Ureter (tissue), 1 donor: ENCODE measurements around the gene MRPL28. TPM values are rescaled to one million over a fixed set of nuclear protein-coding genes. Genes with fewer than 3 reads are reported as not detected.
"Not testable (repeated sequence)": the region's sequence is repeated elsewhere in the genome, so short reads cannot be mapped to it uniquely, and the experiment has no call there.

ENCODE experiments used
- DNase-seq: peaks from one replicate; pipeline ENCODE4 v3.0.0-alpha.2; 2020; ENCODE audit warnings: low spot score
- total RNA-seq: library from RNA; stranded (reverse); gene quantifications from one replicate; pipeline ENCODE4 v1.2.4, GENCODE V29; 2023
- donor health status: DM: yes; HTN: yes; CAD: no.

Gene MRPL28
- total RNA-seq, 1 donor from 2014 or later, result 56.6 TPM

DNA sequence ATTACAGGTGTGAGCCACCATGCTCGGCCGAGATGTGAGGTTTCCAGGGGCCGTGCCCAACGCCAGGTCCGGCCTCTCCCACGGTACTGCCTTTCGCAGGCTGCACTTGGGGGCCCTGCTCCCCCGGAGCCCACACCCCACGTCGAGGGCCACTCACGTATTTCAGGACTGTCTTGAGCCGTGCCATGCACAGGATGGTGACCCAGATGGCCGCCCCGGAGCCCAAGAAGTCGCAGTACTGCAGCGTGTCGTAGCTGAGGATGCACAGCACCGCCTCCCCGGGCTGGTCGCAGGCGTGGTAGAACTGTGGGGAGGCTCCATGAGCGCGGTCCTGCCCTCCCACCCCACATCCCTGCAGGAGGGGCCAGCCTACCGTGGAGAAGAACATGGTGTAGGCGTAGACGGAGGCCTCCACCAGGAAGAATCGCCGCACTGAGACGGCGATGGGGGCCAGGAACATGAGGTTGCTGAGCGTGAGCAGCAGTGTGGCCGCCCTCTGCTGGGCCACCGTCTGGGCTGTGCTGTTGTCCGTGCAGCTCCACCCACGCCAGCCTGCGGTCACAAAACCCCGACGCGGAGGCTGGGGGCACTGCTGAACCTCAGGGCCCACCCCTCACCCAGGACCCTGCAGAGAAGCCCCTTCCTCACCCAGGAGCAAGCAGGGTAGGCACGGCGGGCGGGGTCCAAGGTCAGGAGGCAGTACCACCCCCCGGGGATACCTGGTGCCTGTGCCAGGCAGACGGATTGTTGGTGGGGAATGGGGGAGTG, 3.7 kb upstream of the MRPL28 start:
- DNase-seq, result no peak

DNA sequence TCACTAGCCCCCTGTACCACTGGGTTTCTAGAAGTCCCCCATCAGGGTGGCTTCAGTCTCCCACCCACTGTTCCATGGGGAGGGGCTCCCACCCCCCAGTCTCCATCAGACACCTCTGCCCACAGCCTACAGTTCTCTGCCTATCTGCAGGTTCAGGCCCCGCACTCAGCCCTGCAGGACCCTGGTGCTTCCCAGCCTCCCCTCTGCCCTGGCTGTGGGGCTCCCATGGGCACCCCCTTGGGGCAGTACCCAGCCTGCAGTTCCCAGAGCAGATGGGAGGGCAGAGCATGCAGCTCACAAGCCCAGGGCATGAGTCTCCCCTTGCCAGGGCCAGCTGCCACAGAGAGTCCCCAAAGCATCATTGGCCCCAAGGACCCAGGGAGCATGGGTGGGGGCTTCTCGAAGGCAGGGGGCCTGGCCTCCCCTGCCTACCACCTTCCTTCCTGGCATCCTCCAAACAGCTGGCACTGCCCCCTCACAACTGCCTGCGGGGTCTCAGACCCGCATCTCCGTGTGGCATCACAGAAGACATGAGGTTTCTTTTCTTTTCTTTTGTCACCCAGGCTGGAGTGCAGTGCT, 2.8 kb upstream of the MRPL28 start:
- no peak for DNase-seq

DNA sequence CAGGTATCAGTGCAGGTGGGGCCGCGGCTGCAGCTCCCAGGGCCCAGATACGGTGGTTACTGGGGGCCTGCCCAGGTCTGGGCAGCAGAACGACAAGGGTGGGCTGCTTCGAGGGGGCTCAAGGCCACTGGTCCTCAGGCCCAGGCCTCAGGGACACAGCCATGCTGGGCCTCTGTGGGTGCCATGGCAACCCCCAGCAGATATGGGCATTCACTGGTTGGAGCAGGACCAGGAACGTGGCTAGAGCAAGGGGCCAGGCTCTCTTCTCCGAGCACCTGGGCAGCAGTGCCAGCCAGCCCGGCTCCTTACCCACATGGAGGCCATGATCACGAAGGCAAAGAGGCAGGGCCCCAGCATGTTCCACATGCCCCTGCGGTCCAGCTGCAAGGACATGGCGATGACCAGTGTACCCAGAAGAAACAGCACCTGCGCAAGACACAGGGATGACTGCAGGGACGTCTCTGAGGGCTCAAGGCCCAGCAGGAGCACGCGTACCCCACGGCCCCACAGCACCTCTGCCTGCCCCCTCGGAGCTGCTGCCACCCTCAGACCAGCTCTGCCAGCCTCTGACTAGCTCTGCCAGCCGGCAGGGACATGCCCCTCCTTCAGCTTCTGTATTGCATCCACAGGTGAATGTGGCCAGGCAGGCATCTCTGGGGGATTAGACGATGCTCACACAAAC, 2.1 kb upstream of the MRPL28 start:
- no peak for DNase-seq

DNA sequence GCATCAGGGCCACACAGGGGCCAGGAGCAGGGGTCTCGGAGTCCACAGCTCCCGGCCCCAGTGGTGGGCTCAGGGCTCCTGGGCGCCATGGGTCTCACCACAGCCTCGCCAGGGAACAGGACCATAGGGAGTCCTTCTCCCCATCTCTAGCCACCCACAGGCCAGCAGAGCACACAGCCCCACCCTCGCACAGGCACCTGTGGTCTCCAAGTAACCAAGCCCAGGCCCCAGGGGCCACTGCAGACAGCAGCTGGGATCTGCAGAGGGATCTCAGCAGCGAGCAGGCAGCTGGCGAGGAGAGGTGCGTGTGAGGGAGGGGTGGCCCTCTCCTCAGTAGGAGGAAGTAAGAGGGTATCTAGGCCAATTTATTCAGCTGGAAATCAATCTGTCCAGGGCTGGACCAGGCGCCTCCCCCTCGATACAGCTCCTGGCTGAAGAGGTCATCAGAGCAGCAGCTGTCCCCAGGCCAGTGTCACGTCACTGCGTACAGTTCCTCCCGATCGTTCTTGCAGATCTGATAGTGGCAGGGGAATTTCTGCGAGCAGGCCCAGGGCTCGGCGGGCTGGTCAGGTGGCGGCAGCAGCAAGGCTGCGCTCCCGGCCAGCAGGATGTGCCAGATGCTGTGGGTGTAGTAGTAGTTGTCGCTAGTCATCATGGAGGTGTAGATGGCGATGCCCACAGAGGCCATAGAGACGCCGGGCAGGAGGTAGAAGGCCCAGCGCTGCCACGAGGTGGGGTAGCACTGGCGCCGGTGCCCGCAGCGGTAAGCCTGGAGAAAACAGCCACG, 1.4 kb upstream of the MRPL28 start:
- no peak for DNase-seq

DNA sequence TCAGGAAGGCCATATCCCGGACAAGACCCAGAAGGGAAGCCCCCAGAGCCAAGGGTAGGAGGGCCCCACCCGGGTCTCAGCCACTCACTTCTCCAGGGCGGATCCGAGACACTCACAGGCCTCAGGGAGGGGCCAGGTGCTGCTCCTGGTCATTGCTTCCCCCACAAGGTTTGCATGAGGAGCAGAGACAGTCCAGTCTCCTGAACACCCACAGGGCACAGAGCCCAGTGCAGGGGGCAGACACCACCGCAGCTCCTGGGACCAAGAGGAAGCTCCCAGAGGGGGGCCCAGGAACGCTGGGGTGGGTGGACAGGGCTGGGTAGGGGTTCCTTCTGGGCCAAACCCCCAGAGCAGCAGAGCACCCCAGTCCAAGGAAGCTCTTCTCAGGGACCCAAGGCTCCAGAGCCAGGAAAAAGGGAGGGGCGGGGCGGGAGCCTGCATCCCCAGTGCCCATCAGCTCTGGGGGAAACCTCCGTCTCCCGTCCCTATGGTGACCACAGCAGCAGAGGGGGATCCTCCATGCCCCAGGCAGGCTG, 709 bp upstream of the MRPL28 start:
- no peak for DNase-seq

DNA sequence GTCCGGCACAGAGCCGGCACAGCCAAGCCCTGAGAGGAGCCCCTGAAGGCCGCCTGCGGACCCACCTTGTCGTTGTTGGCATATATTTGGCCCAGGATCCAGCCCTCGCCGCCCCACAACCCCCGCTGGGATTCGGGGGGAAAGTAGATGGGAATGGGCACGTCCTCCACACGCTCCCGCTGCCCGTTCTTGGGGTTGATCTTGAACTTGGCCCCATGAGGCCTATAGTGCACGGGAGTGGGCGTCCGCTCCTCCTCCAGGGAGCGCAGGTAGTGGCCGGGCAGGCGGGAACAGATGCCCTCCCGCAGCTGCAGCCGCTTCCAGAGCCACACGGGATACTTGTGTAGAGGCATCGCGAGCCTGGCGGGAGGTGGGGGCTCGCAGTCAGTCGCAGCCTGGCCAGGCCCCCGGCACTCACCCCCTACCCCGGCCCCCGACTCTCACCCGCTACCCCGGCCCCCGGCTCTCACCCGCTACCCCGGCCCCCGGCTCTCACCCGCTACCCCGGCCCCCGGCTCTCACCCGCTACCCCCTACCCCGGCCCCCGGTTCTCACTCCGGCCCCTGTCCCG, 387 bp downstream of the MRPL28 start:
- DNase-seq, result no peak

DNA sequence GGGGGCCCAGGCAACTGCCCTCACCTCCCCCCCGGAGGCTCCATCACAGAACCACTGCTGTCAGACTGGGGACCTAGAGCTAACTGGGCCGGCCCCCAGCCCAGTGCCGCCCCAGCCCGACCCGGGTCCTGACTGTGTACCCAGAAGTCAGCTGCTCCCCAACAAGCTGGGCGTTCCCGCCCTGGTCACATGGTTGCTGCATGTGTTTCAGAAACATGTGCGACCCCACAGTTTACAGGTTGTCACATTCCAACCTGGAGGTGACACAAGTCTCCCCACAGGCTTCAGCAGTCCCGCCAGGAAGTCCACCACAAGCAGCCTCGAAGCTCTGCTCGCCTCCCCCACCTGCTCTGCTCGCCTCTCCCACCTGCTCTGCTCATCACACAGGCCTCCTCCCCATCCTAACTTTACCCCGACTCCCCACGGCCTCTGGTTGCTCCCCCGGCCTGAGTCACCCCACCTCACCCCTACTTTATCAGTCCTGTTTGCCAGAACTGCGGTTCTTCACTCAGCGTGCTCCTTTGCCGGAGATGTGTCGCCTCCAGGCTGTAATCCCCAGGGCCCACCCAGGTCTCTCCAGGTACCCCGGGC, 968 bp downstream of the MRPL28 start:
- no peak for DNase-seq

DNA sequence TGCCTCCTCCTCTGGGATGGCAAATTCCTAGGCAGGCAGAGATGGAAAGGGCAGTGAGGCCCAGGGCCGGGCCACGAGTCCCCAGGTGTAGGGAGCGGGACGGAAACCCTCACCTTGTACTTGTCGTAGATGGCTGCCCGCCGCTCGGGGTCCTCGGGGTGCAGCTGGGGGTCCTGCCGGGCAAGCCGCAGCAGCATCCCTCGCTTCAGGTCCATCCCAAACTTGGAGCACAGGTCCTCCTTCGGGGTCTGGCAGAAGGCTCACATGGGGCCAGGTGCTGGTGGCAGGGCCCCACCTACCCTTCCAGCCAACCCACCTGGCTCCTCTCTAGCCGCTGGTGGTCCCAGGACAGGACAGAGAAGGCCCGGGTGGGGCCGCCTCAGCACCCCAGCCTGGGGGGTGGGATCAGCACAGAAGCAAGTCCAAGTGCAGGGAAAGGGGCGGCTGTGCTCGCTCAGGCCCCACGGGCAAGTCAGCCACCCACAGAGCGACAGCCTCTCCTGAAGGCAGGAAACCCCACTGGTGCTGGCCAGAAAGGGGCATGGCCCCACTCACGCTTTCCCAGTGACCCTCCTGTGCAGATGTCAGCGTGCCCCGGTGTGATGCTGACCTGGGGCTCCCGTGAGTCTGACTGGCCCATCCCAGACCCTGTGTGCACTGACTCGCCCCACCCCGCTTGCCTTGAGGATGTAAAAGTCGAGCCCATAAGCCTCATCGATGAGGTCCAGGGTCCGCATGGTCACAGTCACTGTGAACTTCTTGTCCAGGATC, 1.8 kb downstream of the MRPL28 start:
- DNase-seq, result no peak

DNA sequence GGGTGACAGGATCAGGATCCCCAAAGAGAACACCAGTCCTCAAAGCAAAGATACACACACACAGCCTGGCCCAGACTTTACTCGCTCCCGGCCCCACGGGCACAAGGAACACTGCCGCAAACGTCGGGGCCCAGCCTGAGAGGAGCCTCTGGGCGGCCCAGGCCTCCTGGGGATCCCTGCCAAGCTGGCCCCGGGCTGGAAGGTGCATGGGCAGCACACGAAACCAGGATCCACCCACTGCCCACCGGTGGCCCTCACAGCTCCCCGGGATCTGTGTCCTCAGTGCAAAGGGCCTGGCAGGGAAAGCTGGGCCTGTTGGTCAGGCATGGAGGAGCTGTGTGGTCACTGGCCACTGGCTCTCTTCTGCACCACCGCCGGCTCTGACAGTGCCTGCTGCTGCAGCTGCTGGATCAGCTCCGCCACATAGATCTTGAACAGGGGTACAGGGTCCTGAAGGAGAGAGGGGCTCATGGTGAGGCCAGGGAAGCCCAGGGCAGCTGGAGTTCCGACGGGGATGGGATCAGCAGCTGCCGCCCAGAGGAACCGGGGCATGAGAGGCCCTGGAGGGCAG, 2.9 kb downstream of the MRPL28 start:
- DNase-seq, result no peak

DNA sequence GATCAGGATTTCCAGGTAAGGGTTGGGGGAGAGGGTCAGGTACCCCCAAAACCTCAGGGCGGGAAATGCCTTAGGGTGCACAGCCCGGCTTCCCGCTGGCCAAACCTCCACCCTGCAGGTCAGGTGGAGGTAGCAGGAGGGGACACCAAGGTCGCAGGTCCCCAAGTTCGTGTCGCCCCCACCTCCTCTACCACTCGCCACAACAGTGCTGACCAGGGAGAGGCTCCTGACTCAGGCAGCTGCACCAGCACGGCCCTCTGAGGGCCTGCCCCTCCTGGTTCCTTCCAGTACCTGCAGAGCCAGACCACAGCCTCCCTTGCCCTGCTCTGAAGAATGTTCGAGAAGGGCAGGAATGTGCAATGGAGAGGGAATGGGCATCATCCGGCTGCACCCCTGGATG, 3.9 kb downstream of the MRPL28 start:
- DNase-seq, result no peak

DNA sequence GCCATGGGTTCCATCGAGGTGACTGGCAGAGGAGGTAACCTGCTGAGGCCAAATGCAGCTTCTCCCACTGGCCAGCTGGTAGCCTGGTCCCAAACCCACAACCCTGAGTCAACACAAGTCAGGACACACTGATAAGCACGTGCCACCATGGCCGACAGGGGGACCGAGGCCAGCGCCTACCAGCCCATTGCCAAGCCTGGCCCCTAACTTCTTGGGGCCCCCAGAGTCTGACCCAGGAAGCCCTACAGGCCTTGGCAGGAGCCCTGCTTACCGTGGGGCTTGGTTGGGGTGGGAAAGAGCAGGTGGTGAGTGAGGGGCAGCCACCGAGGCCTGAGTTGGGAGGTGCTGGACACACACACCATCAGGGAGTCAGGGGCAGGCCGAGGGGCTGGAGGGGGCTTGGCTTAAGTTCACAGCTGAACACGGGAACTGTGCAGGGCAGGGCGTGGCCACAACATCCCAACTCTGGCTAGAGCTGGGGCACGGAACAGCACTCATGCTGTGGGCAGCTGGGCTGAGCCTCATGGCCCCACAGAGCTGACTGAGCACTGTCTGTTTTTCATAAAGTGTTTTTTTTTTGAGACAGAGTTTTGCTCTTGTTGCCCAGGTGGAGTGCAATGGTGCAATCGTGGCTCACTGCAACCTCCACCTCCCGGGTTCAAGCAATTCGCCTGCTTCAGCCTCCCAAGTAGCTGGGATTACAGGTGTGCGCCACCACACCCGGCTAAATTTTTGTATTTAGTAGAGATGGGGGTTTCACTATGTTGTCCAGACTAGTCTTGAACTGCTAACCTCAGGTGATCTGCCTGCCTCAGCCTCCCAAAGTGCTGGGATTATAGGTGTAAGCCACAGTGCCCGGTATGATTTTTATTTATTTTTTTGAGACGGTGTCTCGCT, 5.5 kb downstream of the MRPL28 start:
- DNase-seq, result no peak

DNA sequence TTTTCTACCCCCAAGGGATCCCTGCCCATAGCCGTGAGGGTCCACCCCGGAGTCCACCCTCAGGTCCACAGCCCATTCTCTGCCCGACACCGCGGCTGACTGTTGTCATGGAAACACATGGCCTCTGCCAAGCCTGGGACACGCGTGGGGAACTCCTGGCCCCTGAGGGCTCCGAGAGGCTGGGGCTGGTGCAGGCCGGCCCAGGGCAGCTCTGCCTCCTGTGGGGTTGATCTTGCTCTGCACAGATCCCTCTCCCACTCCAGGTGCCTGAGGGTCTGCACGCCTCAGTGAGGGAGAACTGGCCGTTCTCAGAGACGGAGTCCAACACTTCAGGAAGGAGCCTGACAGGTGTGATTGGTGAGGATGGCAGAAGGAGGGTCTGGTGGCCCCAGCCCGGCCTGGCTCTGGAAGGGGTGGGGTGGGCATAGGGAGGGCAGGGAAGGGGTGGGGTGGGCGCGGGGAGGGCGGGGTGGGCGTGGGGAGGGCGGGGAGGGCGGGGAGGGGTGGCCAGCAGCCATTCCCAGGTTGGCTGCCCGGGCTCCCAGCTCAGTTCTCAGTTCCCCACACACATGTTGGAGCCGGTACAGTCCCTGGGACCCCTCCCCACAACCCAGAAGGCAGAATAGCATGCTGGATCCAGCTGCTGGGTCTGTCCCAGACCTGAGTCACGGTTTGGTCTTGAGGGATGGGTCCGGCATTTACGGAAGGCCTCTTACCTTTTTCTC, 6.4 kb downstream of the MRPL28 start:
- DNase-seq, result no peak

DNA sequence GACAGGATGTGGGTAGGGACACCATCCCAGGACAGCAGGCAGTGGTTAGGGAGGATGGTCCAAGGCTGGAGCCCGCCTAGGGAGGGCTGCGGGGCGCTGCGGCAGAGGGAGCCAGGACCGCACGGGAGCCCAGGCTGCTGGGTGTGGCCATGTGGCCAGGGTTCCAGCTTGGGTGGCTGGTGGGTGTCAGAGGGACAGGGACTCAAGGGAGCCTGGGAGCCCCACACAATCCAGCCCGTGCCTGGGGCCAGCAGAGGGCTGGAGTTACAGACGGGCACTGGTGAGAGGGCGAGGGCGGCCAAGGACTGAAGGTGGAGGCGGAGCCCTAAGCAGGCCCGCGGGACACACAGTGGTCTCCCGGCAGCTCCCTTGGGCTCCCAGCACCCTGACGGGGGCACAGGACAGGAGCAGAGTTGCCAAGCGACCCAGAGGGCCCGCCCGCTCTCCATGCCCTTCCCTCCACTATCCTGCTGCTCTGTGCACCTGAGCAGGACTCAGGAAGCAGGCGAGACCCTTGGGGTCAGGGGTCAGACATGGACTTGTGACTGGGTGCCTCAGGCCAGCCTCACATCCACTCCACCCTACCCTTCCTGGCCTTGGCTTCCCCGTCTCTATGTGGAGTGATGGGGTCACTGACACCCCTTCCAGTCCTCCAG, 7.1 kb downstream of the MRPL28 start:
- no peak for DNase-seq

DNA sequence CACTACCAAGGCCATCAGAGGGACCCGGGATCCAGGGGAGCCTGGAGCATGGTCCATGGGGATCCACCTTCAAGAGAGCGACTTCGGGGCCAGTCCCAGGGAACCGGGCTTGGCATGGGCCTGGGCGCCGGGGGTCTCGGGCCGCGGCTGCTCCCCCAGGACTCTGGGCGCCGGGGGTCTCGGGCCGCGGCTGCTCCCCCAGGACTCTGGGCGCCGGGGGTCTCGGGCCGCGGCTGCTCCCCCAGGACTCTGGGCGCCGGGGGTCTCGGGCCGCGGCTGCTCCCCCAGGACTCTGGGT, 7.7 kb downstream of the MRPL28 start:
- DNase-seq, result not testable (repeated sequence)

DNA sequence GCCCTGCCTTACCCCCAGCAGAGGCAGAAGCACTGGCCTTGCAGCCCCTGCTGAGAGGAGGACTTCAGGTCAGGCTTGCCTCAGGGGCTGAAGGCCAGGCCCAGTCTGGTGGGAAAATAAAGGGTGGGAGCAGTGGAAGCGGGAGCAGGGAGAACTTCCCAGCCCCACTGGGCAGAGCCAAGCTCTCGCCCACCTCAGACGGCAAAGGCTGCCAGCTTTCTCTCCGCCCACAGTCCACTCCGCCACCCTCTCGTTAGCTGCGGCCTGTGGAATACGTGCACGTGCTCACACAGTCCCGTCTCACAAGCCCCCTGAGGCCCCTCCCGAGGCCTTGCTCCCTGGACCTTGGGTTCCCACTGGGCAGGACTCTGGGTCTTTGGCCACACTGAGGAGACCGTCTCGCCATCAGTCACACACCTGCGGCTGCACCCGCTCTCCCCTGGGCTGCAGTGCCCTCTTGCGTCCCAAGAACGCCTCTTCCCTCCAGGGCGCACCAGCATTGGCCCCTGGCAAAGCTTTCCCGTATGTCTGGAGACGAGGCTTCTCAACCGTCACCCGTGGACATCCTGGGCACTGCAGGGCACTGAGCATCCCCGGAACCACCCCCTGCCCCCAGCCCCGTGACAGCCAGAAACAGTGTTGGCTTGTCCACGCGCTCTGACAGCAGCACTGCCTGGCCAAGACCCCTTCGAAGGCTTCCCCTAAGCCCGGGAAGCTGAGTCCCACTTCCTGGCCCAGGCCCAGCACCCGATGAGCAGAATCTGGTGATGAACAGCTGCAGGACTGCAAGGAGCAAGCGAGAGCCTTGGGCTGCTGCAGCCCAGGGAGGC, 8.3 kb downstream of the MRPL28 start:
- DNase-seq, result peak; percentile 80

DNA sequence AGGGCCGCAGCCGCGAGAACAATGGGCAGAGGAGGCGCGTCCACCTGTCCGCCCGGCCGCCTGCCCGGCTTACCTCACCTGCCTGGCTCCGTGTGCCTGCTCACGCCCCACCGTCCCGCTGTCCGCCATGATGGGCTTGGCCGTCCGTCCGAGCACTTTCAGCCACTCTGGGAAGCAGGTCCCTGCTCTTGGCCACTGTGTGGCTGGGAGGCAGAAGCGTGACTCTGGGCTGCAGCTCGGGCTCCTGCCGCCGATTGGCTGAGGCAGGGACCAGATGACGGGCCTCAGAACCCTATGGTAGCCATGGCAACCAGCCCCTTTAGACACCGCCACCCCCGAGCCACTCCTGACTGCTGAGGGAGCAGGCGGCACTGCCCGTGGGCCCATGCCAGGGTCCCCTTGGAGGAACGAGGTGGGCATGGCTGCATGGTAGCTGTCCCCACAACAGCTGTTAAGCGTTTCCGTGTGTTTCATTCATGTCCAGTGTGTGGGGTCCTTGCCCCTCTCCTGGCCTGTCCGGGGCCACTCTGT, 8.9 kb downstream of the MRPL28 start:
- DNase-seq, result no peak
